Activated CD8-positive, alpha-beta memory T cell treated with anti-CD3 and anti-CD28 coated beads, Interleukin-2, amount 50 U/mL, for 1 hour (primary cell): ENCODE measurements around the gene PTPRT.

Source experiments
- DNase-seq: peaks from one replicate; pipeline ENCODE4 v3.0.0-alpha.2; 2020; ENCODE audit errors: extremely low read depth

The PTPRT gene

GRCh38 chr20:42734660-42735368 is 454.9 kb downstream of the PTPRT start:
- DNase-seq, result no peak

- no peak for DNase-seq
These were observed 467.8 kb downstream of the PTPRT start for GRCh38 chr20:42721923-42722322.

GRCh38 chr20:42714298-42715141 is 475.2 kb downstream of the PTPRT start:
- DNase-seq, result no peak

GRCh38 chr20:42708266-42708665 is 481.4 kb downstream of the PTPRT start:
- DNase-seq, result no peak

GRCh38 chr20:42706759-42707158 is 482.9 kb downstream of the PTPRT start:
- no peak for DNase-seq

- DNase-seq, result no peak
These were observed 484.2 kb downstream of the PTPRT start for GRCh38 chr20:42705550-42705949.

GRCh38 chr20:42703744-42704143 is 486.0 kb downstream of the PTPRT start:
- no peak for DNase-seq

- no peak for DNase-seq
These were observed 487.8 kb downstream of the PTPRT start for GRCh38 chr20:42701948-42702347.

- no peak for DNase-seq
These were observed 489.3 kb downstream of the PTPRT start for GRCh38 chr20:42700372-42700771.

GRCh38 chr20:42697962-42698361 is 491.7 kb downstream of the PTPRT start:
- DNase-seq, result no peak

GRCh38 chr20:42690842-42691437 is 498.8 kb downstream of the PTPRT start:
- DNase-seq, result no peak

GRCh38 chr20:42688576-42688975 is 501.1 kb downstream of the PTPRT start:
- DNase-seq, result no peak

GRCh38 chr20:42686057-42686456 is 503.6 kb downstream of the PTPRT start:
- no peak for DNase-seq

GRCh38 chr20:42678895-42679294 is 510.8 kb downstream of the PTPRT start:
- no peak for DNase-seq

- no peak for DNase-seq
These were observed 533.6 kb downstream of the PTPRT start for GRCh38 chr20:42656130-42656529.

GRCh38 chr20:42652266-42652665 is 537.4 kb downstream of the PTPRT start:
- no peak for DNase-seq

- DNase-seq, result no peak
These were observed 539.4 kb downstream of the PTPRT start for GRCh38 chr20:42650191-42650746.

GRCh38 chr20:42649748-42650147 is 540.0 kb downstream of the PTPRT start:
- no peak for DNase-seq

GRCh38 chr20:42646250-42646649 is 543.5 kb downstream of the PTPRT start:
- no peak for DNase-seq

GRCh38 chr20:42641886-42642285 is 547.8 kb downstream of the PTPRT start:
- DNase-seq, result no peak

GRCh38 chr20:42639140-42639539 is 550.6 kb downstream of the PTPRT start:
- DNase-seq, result no peak

- DNase-seq, result no peak
These were observed 553.9 kb downstream of the PTPRT start for GRCh38 chr20:42635699-42636411.
